Colonic mucosa (tissue), 4 donors: Measurements from ENCODE around the gene PTTG1IP. TPM values are rescaled to one million over a fixed set of nuclear protein-coding genes. Genes with fewer than 3 reads are reported as not detected.

Experiments
- DNase-seq: peaks from one replicate; pipeline ENCODE4 v3.0.0-alpha.2; 2020
- H3K27ac ChIP-seq: fragments of 200-600 bp; one replicate; pipeline ENCODE4 v1.8.0; 2021
- H3K27me3 ChIP-seq: fragments of 200-600 bp; one replicate; pipeline ENCODE4 v1.8.0; 2021
- H3K36me3 ChIP-seq: fragments of 200-600 bp; one replicate; pipeline ENCODE4 v1.8.0; 2021
- H3K4me1 ChIP-seq: fragments of 200-600 bp; one replicate; pipeline ENCODE4 v1.8.0; 2021; ENCODE audit warnings: mild to moderate bottlenecking
- H3K4me3 ChIP-seq: fragments of 200-600 bp; one replicate; pipeline ENCODE4 v1.8.0; 2021
- H3K9ac ChIP-seq, 2 donors: one replicate each; pipeline ENCODE4 v1.7.0; 2013; ENCODE audit warnings: control low read depth in 2 of 2, low read depth in 2 of 2, low read length in 2 of 2
- H3K9me3 ChIP-seq: fragments of 200-600 bp; one replicate; pipeline ENCODE4 v1.8.0; 2021
- CTCF ChIP-seq: fragments of 200-600 bp; IDR thresholded peaks from one replicate; pipeline ENCODE4 v1.8.0; 2022; ENCODE audit warnings: antibody characterized with exemption, mild to moderate bottlenecking
- intact Hi-C: fragments of 100-400 bp; cut with DNase I; formaldehyde crosslinking; loops from one replicate; pipeline ENCODE4 v1.14.1; 2022
- total RNA-seq, 2 donors: library from RNA; stranded (reverse); fragmentation: NEBNext Ultra II Directional in 1 of 2; extraction: Animal tissue kit (Norgen Biotek cat#: 25700) in 1 of 2; gene quantifications; one replicate each; pipeline ENCODE4 v1.2.1, GENCODE V29; 2021
- donor health status: healthy.
- donor health status: DM: no; HTN: no; CAD: no.
- donor health status: DM: no; HTN: no; CAD: no.

Gene PTTG1IP
- total RNA-seq, 2 donors from 2014 or later: 218 to 414 TPM

DNA sequence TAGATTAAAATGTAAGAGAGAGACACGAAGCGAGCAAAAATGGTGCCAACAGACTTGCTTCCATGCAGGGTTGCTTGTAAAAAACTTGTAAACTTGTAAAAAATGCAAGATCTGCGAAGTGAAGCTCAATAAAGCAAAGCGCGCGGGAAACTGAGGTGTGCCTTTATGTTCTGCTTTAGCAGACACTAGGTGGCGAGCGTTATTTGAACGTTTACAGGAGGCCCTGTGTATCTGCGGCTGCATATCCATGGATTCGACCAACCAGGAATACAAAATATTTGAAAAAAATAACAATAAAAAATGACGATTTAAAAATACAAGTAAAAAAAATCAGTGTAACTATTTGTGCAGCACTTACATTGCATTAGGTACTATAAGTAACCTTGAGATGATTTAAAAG lies 73.4 kb downstream of the PTTG1IP start:
- intact Hi-C loops: loop anchor here (5.0 to 10.0 kb wide), 3 partner anchors 67 to 455 kb away; no protein-coding TSS in a partner anchor
- DNase-seq: peak; percentile 63
- Histone ChIP-seq H3K27me3 (no peaks in the 10 kb centered on the region), H3K9me3 (no peaks in the 10 kb centered on the region), H3K9ac (no peak overlapping the region), H3K4me3 (no peak overlapping the region), H3K36me3 (no peaks in the 10 kb centered on the region), H3K27ac (no peak overlapping the region), H3K4me1 (peaks cover 10% of the 10 kb centered on the region)
- TF ChIP-seq CTCF: peak; percentile 47

GRCh38 chr21:44799646-44800045 lies 73.8 kb downstream of the PTTG1IP start:
- H3K9ac ChIP-seq: no peak overlapping the region

More at GRCh38 chr21:44799646-44800045, 73.8 kb downstream of the PTTG1IP start:
- TF ChIP-seq CTCF: no peak
- Histone ChIP-seq H3K36me3 (no peaks in the 10 kb centered on the region), H3K27ac (no peak overlapping the region), H3K27me3 (no peaks in the 10 kb centered on the region), H3K9me3 (no peaks in the 10 kb centered on the region), H3K4me3 (no peak overlapping the region), H3K4me1 (peaks cover 10% of the 10 kb centered on the region)
- no peak for DNase-seq
- intact Hi-C loops: loop anchor here (5.0 to 10.0 kb wide), 3 partner anchors 68 to 455 kb away; no protein-coding TSS in a partner anchor

Other genes with a start within 250 kb of the PTTG1IP start
- gene KRTAP10-9, start 246.6 kb downstream of the PTTG1IP start, total RNA-seq: not detected
- not detected for gene KRTAP10-10, start 236.3 kb downstream of the PTTG1IP start, total RNA-seq
- not detected for gene KRTAP10-11, start 227.3 kb downstream of the PTTG1IP start, total RNA-seq
- gene KRTAP12-4, start 219.0 kb downstream of the PTTG1IP start, total RNA-seq: not detected
- not detected for gene KRTAP12-3, start 215.8 kb downstream of the PTTG1IP start, total RNA-seq
- not detected for gene KRTAP12-2, start 206.8 kb downstream of the PTTG1IP start, total RNA-seq
- gene KRTAP12-1, start 191.5 kb downstream of the PTTG1IP start, total RNA-seq: not detected
- gene KRTAP10-12, start 176.5 kb downstream of the PTTG1IP start, total RNA-seq: not detected
- not detected for gene TSPEAR, start 162.1 kb downstream of the PTTG1IP start, total RNA-seq
- gene UBE2G2, start 71.9 kb downstream of the PTTG1IP start, total RNA-seq: 10 to 100 TPM; 50.3 to 76.1 TPM
- 10 to 100 TPM; 81.3 to 82.8 TPM for gene SUMO3, start 55.6 kb downstream of the PTTG1IP start, total RNA-seq
- gene ITGB2, start 47.2 kb upstream of the PTTG1IP start, total RNA-seq: 10 to 100 TPM; 13.1 to 27.1 TPM
- 10 to 100 TPM; 30.6 to 50.1 TPM for gene SLX9, start 66.3 kb upstream of the PTTG1IP start, total RNA-seq
- 1 to 10 TPM; 8.7 to 9.3 TPM for gene ADARB1, start 200.9 kb upstream of the PTTG1IP start, total RNA-seq